Mesothelial cell of epicardium (in vitro differentiated cells): Measurements from ENCODE around the gene SCN3B. TPM values are rescaled to one million over a fixed set of nuclear protein-coding genes. Genes with fewer than 3 reads are reported as not detected.

Experiments used
- DNase-seq, 2 experiments: peaks; one replicate each; pipeline ENCODE4 v3.0.0; 2021; ENCODE audit warnings: low spot score in 2 of 2; ENCODE audit not compliant: unreplicated experiment in 2 of 2
- H3K27ac Mint-ChIP-seq: 2 replicates; pipeline ENCODE4 v1.8.0; 2021; ENCODE audit warnings: mixed read lengths
- H3K27me3 Mint-ChIP-seq: 2 replicates; pipeline ENCODE4 v1.8.0; 2021; ENCODE audit warnings: low read depth, mixed read lengths
- H3K36me3 Mint-ChIP-seq: 2 replicates; pipeline ENCODE4 v1.8.0; 2021; ENCODE audit warnings: mixed read lengths
- H3K4me1 Mint-ChIP-seq: 2 replicates; pipeline ENCODE4 v1.8.0; 2021; ENCODE audit warnings: mixed read lengths
- H3K4me3 Mint-ChIP-seq: 2 replicates; pipeline ENCODE4 v1.8.0; 2021; ENCODE audit warnings: mild to moderate bottlenecking, moderate library complexity, mixed read lengths
- H3K9me3 Mint-ChIP-seq: 2 replicates; pipeline ENCODE4 v1.8.0; 2021; ENCODE audit warnings: mixed read lengths
- CTCF ChIP-seq: fragments of 200-600 bp; sonication (generic); IDR thresholded peaks from one replicate; pipeline ENCODE4 v1.5.0; 2021; ENCODE audit warnings: antibody characterized with exemption; ENCODE audit not compliant: unreplicated experiment
- total RNA-seq: library from RNA; stranded (reverse); gene quantifications from 3 replicates; pipeline ENCODE4 v1.2.1, GENCODE V29; 2021

The SCN3B gene
- total RNA-seq, 1 donor from 2014 or later = 0.22 TPM

GRCh38 chr11:123601136-123601535, 53.3 kb downstream of the SCN3B start:
- no peaks in the 10 kb centered on the region for H3K9me3 Mint-ChIP-seq
- H3K27ac Mint-ChIP-seq = no peak overlapping the region
- H3K4me3 Mint-ChIP-seq = no peak overlapping the region
- no peak for DNase-seq
- H3K27me3 Mint-ChIP-seq = no peaks in the 10 kb centered on the region
- TF ChIP-seq CTCF = no peak
- peaks cover 24% of the 10 kb centered on the region for H3K36me3 Mint-ChIP-seq
- H3K4me1 Mint-ChIP-seq = no peaks in the 10 kb centered on the region

DNA sequence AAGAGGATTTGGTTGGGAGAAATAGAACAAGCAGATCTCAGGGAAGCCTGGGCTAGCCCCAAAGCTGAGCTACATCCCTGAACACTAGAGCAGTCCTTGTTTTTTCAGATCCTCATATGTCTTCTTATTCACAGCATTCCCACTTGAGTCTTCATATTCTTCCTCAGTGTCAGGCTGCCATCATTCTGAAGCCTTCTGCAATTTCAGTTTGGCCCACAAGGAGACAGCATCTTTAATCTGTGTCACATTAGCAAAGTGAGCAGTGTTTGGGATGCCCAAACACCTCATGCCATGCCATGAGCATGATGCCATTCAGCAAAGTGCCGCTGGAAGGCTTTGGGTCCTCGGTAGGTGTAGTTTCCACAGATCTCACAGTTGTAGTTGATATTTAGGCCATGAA, 56.6 kb downstream of the SCN3B start:
- Mint-ChIP-seq H3K9me3 (no peaks in the 10 kb centered on the region), H3K27me3 (no peaks in the 10 kb centered on the region), H3K4me3 (no peak overlapping the region), H3K27ac (no peak overlapping the region), H3K4me1 (no peaks in the 10 kb centered on the region), H3K36me3 (peaks cover 19% of the 10 kb centered on the region)
- no peak for TF ChIP-seq CTCF
- DNase-seq = no peak

DNA sequence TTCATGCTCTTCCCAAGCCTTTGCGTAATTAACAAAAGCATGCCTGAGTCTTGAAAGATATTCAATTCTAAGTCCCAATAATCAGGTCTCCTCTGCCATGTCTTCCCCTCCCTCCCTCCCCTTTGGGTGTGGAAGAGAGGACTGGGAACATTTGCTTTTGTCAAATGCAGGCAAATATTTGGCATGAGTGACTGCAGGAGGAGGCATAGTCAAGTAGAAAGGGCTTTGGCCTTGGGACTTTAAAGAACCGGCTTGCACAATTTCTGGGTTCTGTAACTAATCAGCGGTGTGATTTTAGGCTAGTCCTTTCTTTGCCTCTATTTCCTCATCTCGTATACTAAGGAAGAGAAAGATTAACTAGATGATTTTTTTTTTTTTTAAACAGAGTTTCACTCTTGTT, 59.5 kb downstream of the SCN3B start:
- no peak overlapping the region for H3K4me3 Mint-ChIP-seq
- no peaks in the 10 kb centered on the region for H3K4me1 Mint-ChIP-seq
- no peaks in the 10 kb centered on the region for H3K9me3 Mint-ChIP-seq
- H3K27me3 Mint-ChIP-seq = no peaks in the 10 kb centered on the region
- H3K36me3 Mint-ChIP-seq = peaks cover 18% of the 10 kb centered on the region
- no peak for TF ChIP-seq CTCF
- DNase-seq = no peak
- H3K27ac Mint-ChIP-seq = no peak overlapping the region

DNA sequence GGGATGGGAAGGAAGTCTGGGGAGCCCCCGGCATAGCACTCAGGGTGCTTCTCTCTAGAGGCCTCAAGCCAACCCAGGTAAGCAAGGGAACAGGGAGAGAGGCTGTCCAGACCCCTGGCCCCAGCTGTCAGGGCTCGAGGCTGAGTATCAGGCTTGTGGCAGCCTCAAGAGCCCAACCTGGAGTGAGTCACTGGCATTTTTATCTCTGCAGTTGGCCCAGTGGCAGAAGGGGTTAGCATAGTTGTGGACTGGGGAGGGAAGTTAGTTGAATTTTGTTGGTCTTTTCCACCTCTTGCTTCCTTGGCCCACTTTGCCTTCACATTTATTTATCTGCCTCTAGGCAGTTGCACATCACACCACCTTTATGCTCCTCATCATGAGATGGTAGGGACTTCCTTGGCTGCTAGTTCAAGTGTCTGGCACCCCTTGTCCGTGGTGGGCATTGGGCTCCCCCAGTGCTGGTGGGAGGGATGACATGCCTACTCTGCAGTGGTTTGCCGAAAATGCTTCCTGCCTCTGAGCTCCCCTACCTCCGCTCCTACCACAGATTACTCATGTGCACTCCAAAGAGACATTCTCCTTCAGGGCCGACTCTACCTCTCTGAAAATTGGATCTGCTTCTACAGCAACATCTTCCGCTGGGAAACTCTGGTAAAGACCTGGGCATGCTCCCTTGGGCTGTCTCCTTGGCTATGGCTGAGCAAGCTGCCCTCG, 60.1 kb downstream of the SCN3B start:
- H3K36me3 Mint-ChIP-seq = peaks cover 18% of the 10 kb centered on the region

DNA sequence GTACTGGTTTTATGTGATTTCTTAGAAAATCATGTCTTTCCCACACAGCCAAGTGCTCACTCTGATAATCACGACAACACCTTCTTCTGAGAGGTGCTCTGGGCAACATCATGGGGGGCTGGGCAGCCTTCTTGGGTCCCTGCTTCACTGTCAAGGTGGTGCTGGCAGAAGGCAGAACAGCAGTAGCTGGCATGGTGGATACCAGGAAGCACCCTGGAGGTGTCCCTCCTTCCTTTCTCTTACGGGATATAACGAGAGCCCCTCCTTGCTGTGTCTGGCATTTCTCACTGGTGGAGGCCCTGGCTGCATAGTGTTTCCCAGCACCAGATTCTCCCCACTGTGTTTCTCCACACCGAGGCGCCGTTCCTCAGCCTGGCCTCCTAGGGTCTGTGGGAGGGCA, 60.9 kb downstream of the SCN3B start:
- Mint-ChIP-seq H3K27ac (no peak overlapping the region), H3K27me3 (no peaks in the 10 kb centered on the region), H3K4me1 (no peaks in the 10 kb centered on the region), H3K4me3 (no peak overlapping the region), H3K9me3 (no peaks in the 10 kb centered on the region), H3K36me3 (peaks cover 10% of the 10 kb centered on the region)
- no peak for TF ChIP-seq CTCF
- no peak for DNase-seq

More for the DNA sequence above, 60.1 kb downstream of the SCN3B start:
- Mint-ChIP-seq H3K4me1 (no peaks in the 10 kb centered on the region), H3K9me3 (no peaks in the 10 kb centered on the region), H3K27ac (no peak overlapping the region), H3K4me3 (no peak overlapping the region), H3K27me3 (no peaks in the 10 kb centered on the region)
- DNase-seq = no peak
- no peak for TF ChIP-seq CTCF
